ENCODE measurements around the gene ZNF366. TPM values are rescaled to one million over a fixed set of nuclear protein-coding genes. Genes with fewer than 3 reads are reported as not detected.

The ZNF366 gene
- total and polyA plus RNA-seq, 2 of the 13 experiments (the other 11 are each of a cell fraction or from before 2014, with no cell fraction given): not detected

- FAIRE-seq (no peak), DNase-seq (ENCODE audit: low spot score) (no peak), ATAC-seq (no peak)
- BruUV-seq (replicated peaks): no TSS peak
- Histone ChIP-seq H3K9me3 (ENCODE audit: low read length) (no peaks in the 10 kb centered on the region), H3K79me2 (ENCODE audit: insufficient read depth, low read length) (no peaks in the 10 kb centered on the region), H4K20me1 (ENCODE audit: insufficient read depth, low read length) (no peaks in the 10 kb centered on the region), H3K36me3 (replicated peaks in 1 of 2; ENCODE audit: control insufficient read depth in 1 of 2, insufficient read depth in 2 of 2, low read length in 2 of 2) (no peaks in the 10 kb centered on the region), H2AFZ (ENCODE audit: low read length) (no peak overlapping the region), H3K27ac (ENCODE audit: extremely low read length, insufficient read depth, low read length) (no peak overlapping the region), H3K9ac (ENCODE audit: insufficient read depth, low read depth, low read length) (no peak overlapping the region), H3K27me3 (ENCODE audit: control insufficient read depth in 1 of 2, insufficient read depth in 2 of 2, low read length in 2 of 2) (peaks cover 0 to 8% of the 10 kb centered on the region in 2 experiments; a peak in 2 of 5 replicates), H3K4me1 (ENCODE audit: insufficient read depth, low read length) (no peaks in the 10 kb centered on the region), H3K4me3 (replicated peaks in 1 of 3; ENCODE audit: insufficient read depth in 1 of 3, low read depth in 2 of 3, low read length in 3 of 3) (no peak overlapping the region), H3K4me2 (ENCODE audit: low read depth, low read length) (no peak overlapping the region)
- ChIA-PET POLR2A (no interaction called here), CTCF (ENCODE audit: low intra/inter-chr PET ratio, low total read pairs) (no interaction called here)
- WGBS (ENCODE audit: low lambda C conversion rate): 0% methylated on average over 3 of the region's 3 CpGs
- TF ChIP-seq ESRRA (CRISPR knock-in tag; IDR thresholded peaks at IDR 0.05; ENCODE audit: low read depth): no peak
- TF ChIP-seq ZNF512B (CRISPR knock-in tag; IDR thresholded peaks at IDR 0.05; ENCODE audit: borderline replicate concordance): no peak
- TF ChIP-seq, protein P1, sequence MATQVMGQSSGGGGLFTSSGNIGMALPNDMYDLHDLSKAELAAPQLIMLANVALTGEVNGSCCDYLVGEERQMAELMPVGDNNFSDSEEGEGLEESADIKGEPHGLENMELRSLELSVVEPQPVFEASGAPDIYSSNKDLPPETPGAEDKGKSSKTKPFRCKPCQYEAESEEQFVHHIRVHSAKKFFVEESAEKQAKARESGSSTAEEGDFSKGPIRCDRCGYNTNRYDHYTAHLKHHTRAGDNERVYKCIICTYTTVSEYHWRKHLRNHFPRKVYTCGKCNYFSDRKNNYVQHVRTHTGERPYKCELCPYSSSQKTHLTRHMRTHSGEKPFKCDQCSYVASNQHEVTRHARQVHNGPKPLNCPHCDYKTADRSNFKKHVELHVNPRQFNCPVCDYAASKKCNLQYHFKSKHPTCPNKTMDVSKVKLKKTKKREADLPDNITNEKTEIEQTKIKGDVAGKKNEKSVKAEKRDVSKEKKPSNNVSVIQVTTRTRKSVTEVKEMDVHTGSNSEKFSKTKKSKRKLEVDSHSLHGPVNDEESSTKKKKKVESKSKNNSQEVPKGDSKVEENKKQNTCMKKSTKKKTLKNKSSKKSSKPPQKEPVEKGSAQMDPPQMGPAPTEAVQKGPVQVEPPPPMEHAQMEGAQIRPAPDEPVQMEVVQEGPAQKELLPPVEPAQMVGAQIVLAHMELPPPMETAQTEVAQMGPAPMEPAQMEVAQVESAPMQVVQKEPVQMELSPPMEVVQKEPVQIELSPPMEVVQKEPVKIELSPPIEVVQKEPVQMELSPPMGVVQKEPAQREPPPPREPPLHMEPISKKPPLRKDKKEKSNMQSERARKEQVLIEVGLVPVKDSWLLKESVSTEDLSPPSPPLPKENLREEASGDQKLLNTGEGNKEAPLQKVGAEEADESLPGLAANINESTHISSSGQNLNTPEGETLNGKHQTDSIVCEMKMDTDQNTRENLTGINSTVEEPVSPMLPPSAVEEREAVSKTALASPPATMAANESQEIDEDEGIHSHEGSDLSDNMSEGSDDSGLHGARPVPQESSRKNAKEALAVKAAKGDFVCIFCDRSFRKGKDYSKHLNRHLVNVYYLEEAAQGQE (IDR thresholded peaks at IDR 0.05; ENCODE audit: borderline replicate concordance in 1 of 2, low read depth in 1 of 2, low read length in 2 of 2): no peak
- TF ChIP-seq SRSF9 (IDR thresholded peaks at IDR 0.05; ENCODE audit: borderline replicate concordance, insufficient read depth, low read depth, low read length, poor library complexity, severe bottlenecking): no peak
- TF ChIP-seq MIER3 (CRISPR knock-in tag; IDR thresholded peaks at IDR 0.05; ENCODE audit: borderline replicate concordance): no peak
- TF ChIP-seq TP53 (CRISPR knock-in tag; conservative IDR thresholded peaks at IDR 0.05): no peak
- no peak for TF ChIP-seq EEA1 (CRISPR knock-in tag; IDR thresholded peaks at IDR 0.05; ENCODE audit: borderline replicate concordance)
- no peak for TF ChIP-seq ZNF329 (CRISPR knock-in tag; IDR thresholded peaks at IDR 0.05; ENCODE audit: low read depth)
- TF ChIP-seq SP2 (CRISPR knock-in tag; IDR thresholded peaks at IDR 0.05): no peak
- in situ Hi-C loops (cut with HindIII; ENCODE audit: extremely low pct_ligation_motif_present, low pct_unique_long_range_greater_than_20kb): no loop called here
- intact Hi-C loops (cut with micrococcal nuclease; ENCODE audit: unreplicated experiment): no loop called here
These were observed 48.8 kb downstream of the ZNF366 start for GRCh38 chr5:72458407-72458806.

All from HepG2 (cell line).